ENCODE measurements around the gene DCAKD.

DCAKD gene, protein sequence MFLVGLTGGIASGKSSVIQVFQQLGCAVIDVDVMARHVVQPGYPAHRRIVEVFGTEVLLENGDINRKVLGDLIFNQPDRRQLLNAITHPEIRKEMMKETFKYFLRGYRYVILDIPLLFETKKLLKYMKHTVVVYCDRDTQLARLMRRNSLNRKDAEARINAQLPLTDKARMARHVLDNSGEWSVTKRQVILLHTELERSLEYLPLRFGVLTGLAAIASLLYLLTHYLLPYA

DNA sequence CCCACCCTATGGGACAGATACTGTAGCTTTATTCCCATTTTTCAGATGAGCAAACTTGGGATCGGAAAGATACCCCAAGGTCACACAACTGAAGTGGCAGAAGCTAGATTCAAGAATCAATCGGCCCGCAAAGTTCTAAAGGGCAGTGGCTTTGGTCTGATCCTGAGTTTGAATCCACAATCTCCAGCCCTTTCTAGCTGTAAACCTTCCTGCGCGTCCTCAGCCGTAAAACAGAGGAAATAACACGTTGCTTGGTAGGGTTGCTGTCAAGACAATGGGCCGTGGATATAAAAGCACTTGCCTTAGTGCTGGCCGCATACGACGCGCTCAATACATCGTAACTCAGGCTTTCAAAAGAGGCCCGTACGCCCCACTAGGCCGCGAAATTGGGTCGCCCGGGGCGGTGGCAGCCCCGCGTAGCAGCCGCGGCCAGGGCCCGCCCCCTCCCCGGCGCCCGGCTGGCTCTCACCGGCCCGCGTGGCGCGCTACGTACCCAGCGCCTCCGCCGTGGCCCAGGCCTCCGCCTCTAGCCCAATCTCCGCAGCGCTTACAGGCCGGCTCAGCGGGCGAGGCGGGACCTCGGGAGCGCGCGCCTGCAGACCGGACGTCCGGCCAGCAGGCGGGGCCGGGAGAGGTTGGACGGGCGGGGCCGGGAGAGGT lies at the start of gene DCAKD:
TSS of gene DCAKD (minus strand) at position 573 of the 660 bp plus-strand sequence. CDS start 16,747 bp downstream, outside the sequence.
- peaks cover 25% of the 10 kb centered on the region for H3K4me1 ChIP-seq (ENCODE audit: control insufficient read depth, insufficient read depth, low read length)
- peak; percentile 99 for DNase-seq (ENCODE audit: low read depth)

DNA sequence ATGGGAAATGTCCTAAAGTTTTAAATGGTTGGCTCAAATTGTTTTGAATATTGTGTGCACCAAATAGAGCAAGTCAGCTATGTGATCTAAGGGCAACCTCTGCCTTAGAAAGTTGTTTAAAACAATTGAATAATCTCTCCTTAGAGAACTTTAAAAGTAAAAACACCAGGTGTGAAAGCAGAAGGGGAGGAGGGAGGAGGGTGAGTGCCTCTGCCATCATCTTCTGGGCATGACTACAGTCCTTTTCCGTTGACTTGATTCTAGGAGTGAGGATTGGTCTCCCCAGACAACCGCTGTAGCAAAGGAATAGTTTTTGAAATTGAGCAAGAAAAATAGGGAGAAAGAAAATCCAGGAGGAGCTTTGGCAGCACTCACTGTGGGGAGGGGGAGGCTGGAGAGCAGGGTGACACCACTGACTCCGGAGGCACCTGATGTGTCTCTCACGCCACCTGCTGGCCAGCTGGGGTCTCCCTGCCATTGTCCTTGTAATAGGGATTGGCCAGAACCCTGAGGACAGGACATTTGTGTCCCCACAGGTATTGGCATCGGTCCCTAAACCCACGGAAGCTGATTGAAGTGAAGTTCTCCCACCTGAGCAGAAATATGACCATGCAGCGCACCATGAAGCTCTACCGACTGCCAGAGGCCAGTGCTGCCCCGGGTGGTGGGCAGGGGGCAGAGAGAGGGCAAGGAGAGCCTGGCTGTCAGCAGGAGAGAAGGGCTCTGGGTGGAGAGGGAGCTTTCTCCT lies 47.6 kb upstream of the DCAKD start:
- peaks cover 80% of the 10 kb centered on the region for H3K36me3 ChIP-seq (ENCODE audit: control insufficient read depth, insufficient read depth, low read length, severe bottlenecking)
- H3K9ac ChIP-seq (ENCODE audit: low read length) = peak overlapping the region; percentile 66
- no peak overlapping the region for H3K4me3 ChIP-seq (ENCODE audit: low read length)
- H3K4me1 ChIP-seq (ENCODE audit: control insufficient read depth, insufficient read depth, low read length) = peaks cover 57% of the 10 kb centered on the region
- peak; percentile 94 for DNase-seq (ENCODE audit: low read depth)
- H3K27me3 ChIP-seq (replicated peaks; ENCODE audit: control insufficient read depth, insufficient read depth, low read length) = no peaks in the 10 kb centered on the region
- H3K9me3 ChIP-seq (ENCODE audit: control insufficient read depth, low read length) = no peaks in the 10 kb centered on the region

More for the DNA sequence above, at the start of gene DCAKD:
- no peaks in the 10 kb centered on the region for H3K36me3 ChIP-seq (ENCODE audit: control insufficient read depth, insufficient read depth, low read length, severe bottlenecking)
- H3K9me3 ChIP-seq (ENCODE audit: control insufficient read depth, low read length) = no peaks in the 10 kb centered on the region
- peak within 1 kb of the TSS; percentile 94 for H3K4me3 ChIP-seq (ENCODE audit: low read length)
- H3K27me3 ChIP-seq (replicated peaks; ENCODE audit: control insufficient read depth, insufficient read depth, low read length) = no peaks in the 10 kb centered on the region
- H3K9ac ChIP-seq (ENCODE audit: low read length) = peak within 1 kb of the TSS; percentile 100

GRCh38 chr17:45098081-45098868 lies 46.8 kb upstream of the DCAKD start:
- H3K9me3 ChIP-seq (ENCODE audit: control insufficient read depth, low read length) = no peaks in the 10 kb centered on the region
- DNase-seq (ENCODE audit: low read depth) = no peak
- peak overlapping the region; percentile 24 for H3K4me3 ChIP-seq (ENCODE audit: low read length)
- H3K36me3 ChIP-seq (ENCODE audit: control insufficient read depth, insufficient read depth, low read length, severe bottlenecking) = peaks cover 76% of the 10 kb centered on the region
- peaks cover 65% of the 10 kb centered on the region for H3K4me1 ChIP-seq (ENCODE audit: control insufficient read depth, insufficient read depth, low read length)
- H3K27me3 ChIP-seq (replicated peaks; ENCODE audit: control insufficient read depth, insufficient read depth, low read length) = no peaks in the 10 kb centered on the region
- H3K9ac ChIP-seq (ENCODE audit: low read length) = peak overlapping the region; percentile 66

DNA sequence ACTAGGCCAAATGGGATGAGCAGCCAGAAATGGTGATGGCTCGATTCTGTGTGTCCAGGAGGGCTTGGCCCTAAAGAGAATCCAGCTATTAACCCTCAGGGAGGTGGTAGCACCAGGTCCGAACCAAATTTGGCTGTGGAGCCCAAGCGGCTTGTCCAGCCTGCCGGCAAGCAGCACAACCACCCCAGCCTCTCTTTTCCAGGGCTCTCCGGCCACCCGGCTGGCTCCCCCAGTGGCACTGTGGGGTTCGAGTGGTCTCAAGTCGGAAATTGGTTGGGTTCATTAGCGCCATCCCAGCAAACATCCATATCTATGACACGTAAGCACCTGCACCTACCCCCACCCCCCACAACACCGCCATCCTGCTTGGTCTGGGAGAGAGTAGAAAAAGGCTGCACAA lies 45.5 kb upstream of the DCAKD start:
- Histone ChIP-seq H3K9me3 (ENCODE audit: control insufficient read depth, low read length) (no peaks in the 10 kb centered on the region), H3K36me3 (ENCODE audit: control insufficient read depth, insufficient read depth, low read length, severe bottlenecking) (peaks cover 66% of the 10 kb centered on the region), H3K9ac (ENCODE audit: low read length) (peak overlapping the region; percentile 66), H3K27me3 (replicated peaks; ENCODE audit: control insufficient read depth, insufficient read depth, low read length) (no peaks in the 10 kb centered on the region), H3K4me1 (ENCODE audit: control insufficient read depth, insufficient read depth, low read length) (peaks cover 64% of the 10 kb centered on the region), H3K4me3 (ENCODE audit: low read length) (no peak overlapping the region)
- DNase-seq (ENCODE audit: low read depth) = no peak

DNA sequence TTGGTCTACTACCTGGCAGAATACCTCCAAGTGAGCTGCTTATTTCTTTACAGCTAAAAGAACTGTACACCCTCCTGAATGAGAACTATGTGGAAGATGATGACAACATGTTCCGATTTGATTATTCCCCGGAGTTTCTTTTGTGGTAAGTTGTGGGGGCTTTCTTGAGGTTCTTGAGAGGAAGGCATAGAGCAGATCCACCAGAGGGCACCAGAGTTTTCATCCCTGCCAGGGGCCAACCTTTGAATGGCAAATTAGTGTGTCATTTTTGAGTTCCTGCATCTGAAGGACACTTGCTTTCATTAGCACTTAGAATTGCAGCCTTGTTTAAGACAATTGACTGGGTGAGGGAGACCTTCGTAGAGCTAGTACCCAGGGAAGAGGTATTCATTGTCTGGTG lies 44.7 kb upstream of the DCAKD start:
- H3K9ac ChIP-seq (ENCODE audit: low read length) = peak overlapping the region; percentile 66
- H3K4me1 ChIP-seq (ENCODE audit: control insufficient read depth, insufficient read depth, low read length) = peaks cover 64% of the 10 kb centered on the region
- H3K27me3 ChIP-seq (replicated peaks; ENCODE audit: control insufficient read depth, insufficient read depth, low read length) = no peaks in the 10 kb centered on the region
- DNase-seq (ENCODE audit: low read depth) = peak; percentile 60
- no peaks in the 10 kb centered on the region for H3K9me3 ChIP-seq (ENCODE audit: control insufficient read depth, low read length)
- H3K4me3 ChIP-seq (ENCODE audit: low read length) = no peak overlapping the region
- H3K36me3 ChIP-seq (ENCODE audit: control insufficient read depth, insufficient read depth, low read length, severe bottlenecking) = peaks cover 69% of the 10 kb centered on the region

DNA sequence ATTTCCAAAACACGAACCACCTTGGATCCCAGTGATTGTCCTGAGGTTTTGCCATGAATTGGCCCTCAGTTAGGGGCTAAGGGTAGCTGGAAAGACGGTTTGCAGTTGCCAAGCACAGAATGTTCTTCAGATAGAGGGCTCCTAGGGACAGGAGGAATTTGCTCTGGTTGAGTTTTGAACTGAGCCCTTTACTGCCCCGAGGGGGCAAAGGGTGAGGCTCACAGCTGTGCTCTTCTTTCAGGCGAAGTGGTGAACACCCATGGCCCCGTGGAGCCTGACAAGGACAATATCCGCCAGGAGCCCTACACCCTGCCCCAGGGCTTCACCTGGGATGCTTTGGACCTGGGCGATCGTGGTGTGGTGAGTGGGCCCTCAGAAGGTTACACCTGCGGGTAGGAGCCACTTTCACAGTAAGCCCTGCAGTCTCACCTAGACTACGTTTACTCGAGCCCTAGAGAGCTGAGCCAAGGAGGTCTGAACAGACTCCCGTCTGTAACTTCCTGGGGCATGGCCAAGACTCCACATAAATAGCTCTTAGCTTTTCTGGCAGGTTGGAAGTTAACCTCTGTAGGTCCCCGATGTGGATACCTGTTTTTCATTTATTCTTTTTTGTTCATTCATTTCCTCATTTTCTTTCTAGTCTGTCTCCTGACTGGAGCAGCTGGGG lies 42.1 kb upstream of the DCAKD start:
- no peak for DNase-seq (ENCODE audit: low read depth)
- Histone ChIP-seq H3K4me1 (ENCODE audit: control insufficient read depth, insufficient read depth, low read length) (peaks cover 77% of the 10 kb centered on the region), H3K36me3 (ENCODE audit: control insufficient read depth, insufficient read depth, low read length, severe bottlenecking) (peaks cover 80% of the 10 kb centered on the region), H3K9me3 (ENCODE audit: control insufficient read depth, low read length) (no peaks in the 10 kb centered on the region), H3K27me3 (replicated peaks; ENCODE audit: control insufficient read depth, insufficient read depth, low read length) (no peaks in the 10 kb centered on the region), H3K4me3 (ENCODE audit: low read length) (peak overlapping the region; percentile 14), H3K9ac (ENCODE audit: low read length) (peak overlapping the region; percentile 75)

DNA sequence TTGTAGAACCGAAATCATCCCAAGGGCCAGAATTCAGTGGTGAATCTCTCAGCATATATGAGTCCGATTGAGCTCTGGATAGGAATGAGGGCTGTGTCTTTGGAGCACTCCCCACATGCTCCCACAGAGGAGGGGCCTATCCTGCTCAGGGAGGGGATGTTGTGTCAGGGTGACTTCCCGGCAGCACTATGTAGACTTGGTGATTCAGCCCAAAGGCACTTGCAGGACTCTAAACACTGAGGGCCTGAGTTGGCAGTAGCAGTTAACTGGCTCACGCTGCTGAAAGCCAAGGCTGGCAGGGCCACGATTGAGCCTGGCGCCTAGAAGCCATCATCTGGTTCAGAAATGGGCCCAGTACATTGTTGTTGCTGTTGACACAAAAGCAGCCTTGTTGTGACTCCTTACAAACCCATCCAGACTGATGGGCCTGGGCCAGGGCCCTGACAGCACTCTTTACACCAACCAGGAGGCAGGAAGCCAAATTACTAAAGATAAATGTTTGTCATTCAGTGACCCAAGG lies 41.5 kb upstream of the DCAKD start:
- H3K4me3 ChIP-seq (ENCODE audit: low read length) = peak overlapping the region; percentile 15
- DNase-seq (ENCODE audit: low read depth) = peak; percentile 98
- H3K4me1 ChIP-seq (ENCODE audit: control insufficient read depth, insufficient read depth, low read length) = peaks cover 76% of the 10 kb centered on the region
- no peaks in the 10 kb centered on the region for H3K9me3 ChIP-seq (ENCODE audit: control insufficient read depth, low read length)
- H3K9ac ChIP-seq (ENCODE audit: low read length) = peak overlapping the region; percentile 81
- H3K27me3 ChIP-seq (replicated peaks; ENCODE audit: control insufficient read depth, insufficient read depth, low read length) = no peaks in the 10 kb centered on the region
- peaks cover 80% of the 10 kb centered on the region for H3K36me3 ChIP-seq (ENCODE audit: control insufficient read depth, insufficient read depth, low read length, severe bottlenecking)

DNA sequence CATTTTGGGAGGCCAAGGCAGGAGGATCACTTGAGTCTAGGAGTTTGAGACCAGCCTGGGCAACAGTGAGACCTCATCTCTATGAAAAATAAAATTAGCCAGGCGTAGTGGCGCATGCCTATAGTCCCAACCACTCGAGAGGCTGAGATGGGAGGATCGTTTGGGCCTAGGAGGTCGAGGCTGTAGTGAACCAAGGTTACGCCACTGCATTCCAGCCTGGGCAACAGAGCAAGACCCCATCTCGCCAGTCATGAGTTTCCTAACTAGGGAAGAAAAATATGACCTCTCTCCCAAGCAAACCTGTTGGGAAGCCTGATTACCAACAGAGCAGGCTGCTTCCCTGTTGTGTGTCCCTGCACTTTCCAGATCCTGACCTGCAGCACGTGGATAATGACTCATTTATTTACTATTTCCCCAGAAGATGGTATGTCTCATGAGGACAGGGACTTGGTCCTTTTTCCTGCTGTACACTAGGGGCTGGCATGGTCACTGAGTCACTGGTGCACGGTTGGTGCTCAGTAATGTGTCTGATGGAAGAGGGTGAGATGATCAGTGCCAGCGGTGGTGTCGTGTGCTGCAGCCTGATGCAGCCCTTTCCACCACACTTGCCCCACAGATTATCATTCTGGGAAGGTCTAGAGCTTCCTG lies 40.5 kb upstream of the DCAKD start:
- H3K9me3 ChIP-seq (ENCODE audit: control insufficient read depth, low read length) = no peaks in the 10 kb centered on the region
- H3K4me1 ChIP-seq (ENCODE audit: control insufficient read depth, insufficient read depth, low read length) = peaks cover 76% of the 10 kb centered on the region
- no peaks in the 10 kb centered on the region for H3K27me3 ChIP-seq (replicated peaks; ENCODE audit: control insufficient read depth, insufficient read depth, low read length)
- peak overlapping the region; percentile 15 for H3K4me3 ChIP-seq (ENCODE audit: low read length)
- H3K9ac ChIP-seq (ENCODE audit: low read length) = peak overlapping the region; percentile 81
- H3K36me3 ChIP-seq (ENCODE audit: control insufficient read depth, insufficient read depth, low read length, severe bottlenecking) = peaks cover 80% of the 10 kb centered on the region
- DNase-seq (ENCODE audit: low read depth) = no peak

- H3K9ac ChIP-seq (ENCODE audit: low read length) = peak overlapping the region; percentile 28
- H3K27me3 ChIP-seq (replicated peaks; ENCODE audit: control insufficient read depth, insufficient read depth, low read length) = no peaks in the 10 kb centered on the region
- no peak for DNase-seq (ENCODE audit: low read depth)
- H3K9me3 ChIP-seq (ENCODE audit: control insufficient read depth, low read length) = no peaks in the 10 kb centered on the region
- peaks cover 70% of the 10 kb centered on the region for H3K4me1 ChIP-seq (ENCODE audit: control insufficient read depth, insufficient read depth, low read length)
- H3K36me3 ChIP-seq (ENCODE audit: control insufficient read depth, insufficient read depth, low read length, severe bottlenecking) = peaks cover 78% of the 10 kb centered on the region
- H3K4me3 ChIP-seq (ENCODE audit: low read length) = no peak overlapping the region
Observed at GRCh38 chr17:45090711-45091110, 39.3 kb upstream of the DCAKD start.

GRCh38 chr17:45088741-45089140 lies 37.3 kb upstream of the DCAKD start:
- Histone ChIP-seq H3K9me3 (ENCODE audit: control insufficient read depth, low read length) (no peaks in the 10 kb centered on the region), H3K4me3 (ENCODE audit: low read length) (no peak overlapping the region), H3K27me3 (replicated peaks; ENCODE audit: control insufficient read depth, insufficient read depth, low read length) (no peaks in the 10 kb centered on the region), H3K4me1 (ENCODE audit: control insufficient read depth, insufficient read depth, low read length) (peaks cover 63% of the 10 kb centered on the region), H3K36me3 (ENCODE audit: control insufficient read depth, insufficient read depth, low read length, severe bottlenecking) (peaks cover 79% of the 10 kb centered on the region), H3K9ac (ENCODE audit: low read length) (peak overlapping the region; percentile 77)
- no peak for DNase-seq (ENCODE audit: low read depth)
